Fibroblast of skin of abdomen (primary cell): ENCODE measurements around the gene DPH7. TPM values are rescaled to one million over a fixed set of nuclear protein-coding genes. Genes with fewer than 3 reads are reported as not detected.
"Not testable (repeated sequence)": the region's sequence is repeated elsewhere in the genome, so short reads cannot be mapped to it uniquely, and the experiment has no call there.

Source experiments
- DNase-seq: peaks from one replicate; pipeline ENCODE4 v3.0.0-alpha.2; 2013
- polyA plus RNA-seq, 2 experiments: library from polyadenylated mRNA; unstranded; fragments of 120-200 nt; gene quantifications; one replicate each; pipeline ENCODE4 v1.2.1, GENCODE V29; 2013; ENCODE audit not compliant: insufficient read length in 2 of 2

DPH7 gene
- polyA plus RNA-seq (2013, experiment 1 of 2; ENCODE audit: insufficient read length): 23.3 TPM
- 22.2 TPM for polyA plus RNA-seq (2013, experiment 2 of 2; ENCODE audit: insufficient read length)

GRCh38 chr9:137578518-137579258 is at the start of gene DPH7:
Gene DPH7 (minus strand): TSS chr9:137578925. CDS start chr9:137578777, 148 bp downstream.
- peak; percentile 88 for DNase-seq

- not testable (repeated sequence) for DNase-seq
These were observed 48.7 kb upstream of the DPH7 start for GRCh38 chr9:137627406-137627805.

DNA sequence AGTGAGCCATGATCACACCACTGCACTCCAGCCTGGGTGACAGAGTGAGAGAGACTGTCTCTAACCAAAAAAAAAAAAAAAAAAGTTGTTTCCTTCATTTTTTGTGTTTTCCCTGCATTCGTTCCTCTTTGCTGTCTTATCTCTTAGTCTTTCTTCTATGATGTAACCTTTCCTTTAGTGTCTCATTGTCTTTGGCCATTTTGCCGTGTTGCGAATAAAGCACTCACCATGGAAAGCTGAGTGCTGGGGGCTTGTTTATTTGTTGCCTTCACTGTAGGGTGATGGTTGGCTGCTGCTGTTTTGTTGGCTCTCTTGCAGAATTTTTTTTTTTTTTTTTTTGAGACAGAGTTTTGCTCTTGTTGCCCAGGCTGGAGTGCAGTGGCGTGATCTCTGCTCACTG is 47.7 kb upstream of the DPH7 start:
- DNase-seq: no peak

- not testable (repeated sequence) for DNase-seq
These were observed 43.5 kb upstream of the DPH7 start for GRCh38 chr9:137622211-137622610.

DNA sequence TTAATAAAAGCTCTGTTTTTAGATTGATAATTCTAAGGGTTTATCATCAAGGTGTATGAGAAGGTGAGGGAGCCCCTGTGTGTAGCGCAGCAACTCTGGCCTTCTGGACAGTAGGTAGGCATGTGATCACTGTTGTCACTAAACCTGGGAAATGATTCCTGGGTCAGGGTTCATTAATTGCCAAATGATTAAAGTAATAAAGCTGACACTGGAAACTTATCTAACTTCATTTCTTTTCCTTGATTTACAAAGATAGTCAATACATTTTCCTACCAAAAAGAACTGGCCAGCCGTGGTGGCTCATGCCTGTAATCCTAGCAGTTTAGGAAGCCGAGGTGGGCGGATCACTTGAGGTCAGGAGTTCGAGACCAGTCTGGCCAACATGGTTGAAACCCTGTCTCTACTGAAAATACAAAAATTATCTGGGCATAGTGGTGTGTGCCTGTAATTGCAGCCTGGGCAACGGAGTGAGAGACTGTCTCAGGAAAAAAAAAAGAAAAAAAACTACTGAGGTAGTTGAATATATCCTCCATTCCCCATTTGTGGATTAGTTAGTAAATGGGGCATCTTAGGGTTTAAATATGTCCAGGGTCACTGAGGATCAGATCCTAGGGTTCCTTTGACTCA is 42.5 kb upstream of the DPH7 start:
- no peak for DNase-seq

DNA sequence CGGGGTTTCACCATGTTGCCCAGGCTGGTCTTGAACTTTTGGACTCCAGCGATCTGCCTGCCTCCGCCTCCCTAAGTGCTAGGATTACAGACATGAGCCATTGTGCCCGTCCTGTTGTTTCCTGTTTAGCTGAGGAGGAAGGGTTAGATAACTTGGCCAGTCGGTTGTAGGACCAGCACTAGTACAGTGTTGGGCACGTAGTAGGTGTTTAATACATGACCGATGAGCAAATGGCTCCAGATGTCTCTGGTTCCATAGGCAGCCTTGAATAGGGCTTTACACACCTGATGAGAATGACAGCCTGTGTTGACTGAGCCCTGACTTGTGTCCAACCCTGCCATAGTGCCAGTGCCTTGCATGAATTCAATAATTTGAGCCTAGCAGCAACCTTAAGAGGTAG is 41.9 kb upstream of the DPH7 start:
- DNase-seq: no peak

DNA sequence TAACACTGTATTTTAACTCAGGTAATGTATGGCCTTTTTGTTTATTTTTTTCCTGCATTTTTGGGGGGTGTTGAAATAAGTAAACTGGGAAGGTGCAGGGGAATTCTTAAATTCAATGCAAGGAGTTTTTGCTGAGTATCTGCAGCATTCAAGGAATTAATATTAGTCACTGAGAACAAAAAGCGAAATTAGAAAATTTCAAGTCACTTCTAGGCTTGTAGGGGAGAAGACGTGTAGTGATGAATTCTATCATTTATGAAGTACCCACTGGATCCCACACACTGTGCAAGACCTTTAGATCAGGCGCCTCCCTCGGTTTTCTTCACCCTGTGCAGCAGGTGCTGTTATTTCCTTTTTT is 41.3 kb upstream of the DPH7 start:
- DNase-seq: no peak

- peak; percentile 30 for DNase-seq
These were observed 40.7 kb upstream of the DPH7 start for GRCh38 chr9:137619240-137620047.

DNA sequence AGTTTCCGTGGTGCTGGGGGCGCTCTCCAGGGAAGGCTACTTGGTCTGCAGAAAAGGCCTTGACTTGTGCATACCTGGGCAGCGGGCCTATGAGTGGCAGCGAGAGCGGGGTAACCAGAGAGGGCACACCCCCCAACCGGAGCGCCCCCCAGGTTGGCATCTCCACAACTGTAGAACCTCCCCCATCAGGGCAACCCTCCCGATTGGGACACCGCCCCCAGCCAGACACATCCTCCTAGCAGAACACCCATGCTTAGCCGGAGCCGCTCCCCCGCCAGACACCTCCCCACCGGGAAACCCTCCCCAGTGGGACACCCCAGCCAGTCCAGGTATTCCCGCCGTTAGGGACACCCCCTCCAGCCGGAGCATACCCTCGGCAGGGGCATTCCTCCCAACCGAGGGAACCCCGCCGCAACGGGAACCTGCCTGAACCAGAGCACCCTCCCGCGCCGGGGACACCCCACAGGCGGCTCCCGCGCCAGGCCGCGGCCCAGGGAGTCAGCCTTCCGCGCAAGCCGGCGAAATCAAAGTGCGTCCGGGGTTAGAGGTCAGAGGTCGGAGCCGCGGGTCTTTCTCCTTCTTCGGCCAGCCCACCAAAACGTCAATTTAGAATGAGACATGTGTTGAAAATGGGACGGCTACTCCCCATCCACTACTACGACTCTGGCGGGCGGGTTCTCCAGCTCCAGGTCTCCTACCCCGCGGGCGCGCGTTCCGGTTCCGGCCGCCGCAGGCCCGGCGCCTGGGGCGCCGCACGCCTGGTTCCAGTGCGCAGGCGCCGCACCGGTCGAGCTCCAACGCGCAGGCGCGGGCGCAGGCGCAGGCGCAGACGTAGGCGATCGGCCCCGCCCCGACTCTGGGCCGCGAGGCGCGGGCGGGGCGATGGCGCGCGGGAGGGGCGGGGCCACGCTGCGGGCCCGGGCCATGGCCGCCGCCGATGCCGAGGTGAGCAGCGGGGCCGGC is 39.7 kb upstream of the DPH7 start, which contains the start of gene EHMT1:
TSS of gene EHMT1 (plus strand) at position 901 of the 963 bp plus-strand sequence. CDS start at position 925, 24 bp downstream.
- peak; percentile 87 for DNase-seq

DNA sequence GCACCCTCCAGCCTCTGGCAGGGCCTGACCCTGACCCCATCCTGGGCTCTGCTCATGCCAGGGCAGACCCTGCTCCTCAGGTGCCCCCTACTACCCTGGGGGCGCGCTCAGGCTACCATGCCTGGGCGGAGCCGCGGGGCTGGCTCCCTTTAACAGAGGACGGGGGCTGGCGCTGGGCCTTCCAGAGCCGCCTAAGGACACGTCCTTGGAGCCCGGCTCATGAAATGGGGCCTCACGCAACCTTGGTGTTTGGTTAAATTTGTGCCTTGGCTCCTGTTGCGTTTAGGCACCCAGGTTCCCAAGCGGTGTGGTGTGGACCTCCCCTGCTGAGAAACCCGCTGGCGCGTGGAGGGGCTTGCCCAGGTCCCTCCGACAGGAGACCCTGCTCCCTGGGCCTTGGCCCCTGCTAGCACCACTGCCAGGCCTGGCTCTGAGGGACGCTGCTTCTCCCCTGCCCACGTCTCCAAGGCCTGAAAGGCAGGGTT is 36.7 kb upstream of the DPH7 start:
- DNase-seq: no peak

GRCh38 chr9:137614631-137615386 is 36.1 kb upstream of the DPH7 start:
- DNase-seq: no peak

DNA sequence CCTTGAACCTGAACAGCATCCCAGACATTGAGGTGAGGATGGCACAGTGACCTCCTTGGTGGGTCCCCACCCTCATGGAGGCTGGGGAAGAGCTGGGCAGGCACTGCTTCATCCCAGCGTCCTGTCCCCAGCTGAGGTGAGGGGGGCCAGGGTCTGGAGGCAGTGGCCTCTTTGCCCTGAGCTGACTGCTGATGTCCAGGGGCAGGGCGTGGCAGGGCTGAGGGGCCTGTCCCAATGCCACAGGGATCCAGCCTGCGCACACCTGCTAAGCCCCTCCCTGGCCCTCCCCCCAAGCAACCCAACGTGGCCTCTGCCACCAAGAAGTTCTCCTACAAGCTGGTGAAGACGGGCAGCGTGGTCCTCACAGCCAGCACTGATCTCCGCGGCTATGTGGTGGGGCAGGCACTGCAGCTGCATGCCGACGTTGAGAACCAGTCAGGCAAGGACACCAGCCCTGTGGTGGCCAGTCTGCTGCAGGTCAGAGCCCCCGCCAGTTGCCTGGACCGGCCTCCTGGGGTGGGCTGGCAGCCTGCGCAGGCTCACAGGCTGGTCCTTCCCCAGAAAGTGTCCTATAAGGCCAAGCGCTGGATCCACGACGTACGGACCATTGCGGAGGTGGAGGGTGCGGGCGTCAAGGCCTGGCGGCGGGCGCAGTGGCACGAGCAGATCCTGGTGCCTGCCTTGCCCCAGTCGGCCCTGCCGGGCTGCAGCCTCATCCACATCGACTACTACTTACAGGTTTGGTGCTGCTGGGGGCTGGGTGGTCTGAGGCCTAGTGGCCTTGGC is 35.2 kb upstream of the DPH7 start:
- DNase-seq: no peak

DNA sequence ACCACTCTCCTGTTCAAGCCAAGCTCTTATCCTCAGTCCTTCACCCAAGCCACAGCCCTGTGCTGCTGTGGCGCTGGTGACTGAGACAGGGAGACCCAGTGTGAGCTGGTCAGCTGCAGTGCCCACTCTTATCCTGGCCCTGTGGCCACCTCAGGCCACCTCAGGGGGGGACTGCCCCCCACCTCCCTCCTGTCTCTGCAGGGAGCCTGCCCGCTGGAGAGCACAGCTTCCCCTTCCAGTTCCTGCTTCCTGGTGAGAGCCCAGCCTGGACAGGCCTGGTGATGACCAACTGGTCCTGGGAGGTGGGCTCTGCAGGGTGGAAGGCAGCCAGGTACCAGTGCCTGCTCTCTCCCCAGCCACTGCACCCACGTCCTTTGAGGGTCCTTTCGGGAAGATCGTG is 34.5 kb upstream of the DPH7 start:
- no peak for DNase-seq

- no peak for DNase-seq
These were observed 34.0 kb upstream of the DPH7 start for GRCh38 chr9:137612741-137613142.

DNA sequence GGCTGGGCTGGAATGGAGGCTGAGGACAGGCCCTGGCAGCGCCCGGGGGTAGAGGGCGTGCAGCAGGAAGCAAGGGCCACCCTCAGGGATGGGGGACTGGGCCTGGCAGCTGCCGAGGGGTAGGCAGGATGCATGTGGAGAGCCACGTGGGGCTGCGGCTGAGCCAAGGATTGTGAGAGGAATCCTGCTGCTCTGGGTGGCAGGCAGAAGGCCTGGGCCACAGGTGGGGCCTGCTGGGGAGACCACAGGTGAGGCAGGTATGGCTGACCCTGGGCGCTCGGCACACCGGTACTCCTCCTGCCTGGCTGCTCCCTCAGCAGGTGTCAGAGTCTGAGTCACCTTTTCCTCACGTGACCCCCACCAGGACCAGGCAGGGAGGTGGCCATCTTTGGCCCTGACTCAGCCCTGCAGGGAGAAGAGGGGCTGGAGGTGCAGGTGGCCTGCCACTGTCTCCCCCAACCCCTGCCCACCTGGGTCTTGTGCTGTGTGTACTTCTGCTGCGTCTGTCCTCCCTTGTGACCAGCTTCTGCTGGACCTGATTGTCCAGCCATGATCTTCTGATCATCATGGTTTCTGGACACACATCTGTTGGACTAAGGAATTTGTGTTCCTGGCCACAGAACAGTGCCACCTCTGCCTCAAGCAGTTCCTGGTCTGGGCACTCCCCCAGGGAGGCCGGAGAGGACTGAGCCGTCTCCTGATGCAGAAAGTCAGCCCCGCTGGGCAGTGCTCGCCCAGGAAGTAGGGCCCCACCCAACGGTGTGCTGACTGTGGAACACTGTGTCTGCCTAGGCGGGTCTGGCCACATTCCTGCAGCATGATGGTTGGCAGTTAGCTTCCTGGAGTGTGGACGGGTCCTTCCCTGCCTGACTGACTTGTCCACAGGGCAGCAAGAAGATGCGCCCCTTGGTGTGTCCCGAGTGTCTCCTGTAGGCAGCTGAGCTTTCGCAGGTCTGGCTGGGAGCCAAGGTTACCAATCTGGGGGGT is 33.2 kb upstream of the DPH7 start:
- peak; percentile 69 for DNase-seq

DNA sequence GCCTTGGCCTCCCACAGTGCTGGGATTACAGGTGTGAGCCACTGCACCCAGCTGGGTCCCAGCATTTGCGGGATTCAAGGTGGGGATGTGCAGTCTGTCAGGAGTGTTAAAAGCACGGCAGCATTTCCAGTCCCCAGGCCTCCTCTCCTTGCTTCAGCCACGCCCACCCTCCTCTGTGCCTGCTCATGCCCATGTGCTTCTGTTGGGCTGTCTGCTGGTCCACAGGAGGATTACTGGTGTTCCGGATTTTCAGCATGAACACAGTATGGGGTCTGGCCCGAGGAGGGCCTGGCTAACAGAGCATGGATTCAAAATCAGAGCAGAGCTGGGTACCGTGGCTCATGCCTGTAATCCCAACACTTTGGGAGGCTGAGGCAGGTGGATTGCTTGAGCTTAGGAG is 32.2 kb upstream of the DPH7 start:
- DNase-seq: no peak

DNA sequence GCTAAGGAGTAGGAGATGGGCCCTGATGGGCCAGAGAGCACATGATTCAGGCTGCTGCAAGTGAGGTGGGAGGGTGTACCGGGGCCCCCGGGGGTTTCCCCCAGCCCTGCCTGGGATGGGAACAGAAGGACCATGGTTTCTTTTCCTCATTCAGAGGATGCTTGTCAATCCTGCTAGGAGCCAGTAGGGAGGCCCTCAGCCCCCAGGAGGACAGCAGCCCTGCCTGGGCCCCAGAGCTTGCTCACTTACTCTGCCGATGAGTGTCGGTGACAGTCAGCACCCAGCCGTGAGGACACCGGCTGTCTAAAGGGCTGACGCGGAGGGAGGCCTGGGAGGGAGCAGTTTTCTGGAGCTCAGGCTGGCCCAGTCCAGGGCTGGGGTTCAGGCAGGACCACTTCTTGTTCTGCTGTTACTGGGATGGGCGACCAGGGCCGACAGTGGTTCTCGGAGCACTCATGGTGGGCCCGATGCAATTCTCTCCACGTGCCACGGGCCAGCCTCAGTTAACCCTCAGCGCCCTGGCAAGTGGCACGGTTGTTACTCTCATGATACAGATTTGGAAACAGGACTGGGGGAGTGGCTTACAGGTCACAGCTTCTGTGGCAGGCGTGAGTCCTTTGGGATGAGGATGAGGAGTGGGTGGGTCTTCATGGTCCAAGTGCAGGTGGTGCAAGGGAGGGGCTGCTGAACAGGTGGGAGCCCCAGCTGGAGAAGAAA is 28.6 kb upstream of the DPH7 start:
- no peak for DNase-seq

DNA sequence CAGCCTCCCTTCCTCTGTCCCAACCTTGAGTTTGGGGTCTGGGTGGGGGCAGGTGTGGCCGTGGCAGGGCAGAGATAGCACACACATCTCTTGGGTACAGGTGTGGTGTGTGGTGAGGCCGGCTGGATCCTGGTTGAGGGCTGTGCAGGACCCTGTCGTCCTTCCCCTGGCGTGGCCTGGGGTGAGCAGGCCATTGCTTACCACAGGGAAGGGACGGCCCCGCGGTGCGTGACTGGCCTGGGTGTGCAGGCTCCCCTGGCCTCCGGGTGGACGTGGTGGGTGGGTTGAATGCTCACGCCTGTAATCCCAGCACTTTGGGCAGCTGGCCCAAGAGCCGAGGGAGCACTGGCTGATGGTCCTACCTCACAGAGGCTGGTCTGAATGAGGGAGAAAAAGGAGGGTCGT is 28.0 kb upstream of the DPH7 start:
- no peak for DNase-seq
